Panc1 (cell line): ENCODE results near the gene ARHGEF6. TPM values are rescaled to one million over a fixed set of nuclear protein-coding genes. Genes with fewer than 3 reads are reported as not detected.

Experiments used
- ATAC-seq: fragments of 200-7000 bp; cut with Tn5 transposase; 2 replicates; pipeline ENCODE4 v1.9.1; 2020; ENCODE audit warnings: mild to moderate bottlenecking, moderate library complexity
- BruUV-seq: library from RNA; stranded (reverse); fragments of 400-500 nt; replicated peaks from 2 replicates; lab custom pipeline; 2021; lab: Mats Ljungman, UMichigan
- CTCF ChIA-PET: fragments of 300-600 bp; sonication (Branson Sonifier 250); formaldehyde crosslinking; loops from one replicate; lab custom pipeline; 2022; ENCODE audit warnings: antibody characterized with exemption; lab: Charles Lee
- POLR2A ChIA-PET: fragments of 300-600 bp; sonication (Branson Sonifier 250); formaldehyde crosslinking; loops from one replicate; lab custom pipeline; 2022; ENCODE audit warnings: antibody characterized with exemption; lab: Charles Lee
- DNase-seq: peaks from one replicate; pipeline ENCODE4 v3.0.0-alpha.2; 2010; ENCODE audit warnings: low read depth, low spot score
- H3K27ac ChIP-seq: 2 replicates; pipeline ENCODE4 v1.5.1; 2011; ENCODE audit warnings: mild to moderate bottlenecking, low read length, inconsistent platforms
- H3K27me3 ChIP-seq: fragments of 200-500 bp; sonication (Bioruptor generic); 2 replicates; pipeline ENCODE4 v1.6.0; 2014; ENCODE audit warnings: low read length, inconsistent platforms; ENCODE audit not compliant: control insufficient read depth, insufficient read depth
- H3K36me3 ChIP-seq: fragments of 200-500 bp; sonication (Bioruptor generic); 2 replicates; pipeline ENCODE4 v1.5.1; 2014; ENCODE audit warnings: inconsistent platforms, mild to moderate bottlenecking, low read length, moderate library complexity; ENCODE audit not compliant: control insufficient read depth, insufficient read depth
- H3K4me1 ChIP-seq: 2 replicates; pipeline ENCODE4 v1.5.1; 2011; ENCODE audit warnings: inconsistent platforms, mild to moderate bottlenecking, low read length, moderate library complexity; ENCODE audit not compliant: control insufficient read depth, insufficient read depth
- H3K4me3 ChIP-seq, 2 experiments: 2 replicates each; pipeline ENCODE4 v1.5.1; 2011 to 2012; ENCODE audit warnings: low read depth in 2 of 2, low read length in 2 of 2, mild to moderate bottlenecking in 2 of 2, inconsistent platforms in 1 of 2, moderate library complexity in 1 of 2
- H3K9me3 ChIP-seq: fragments of 200-500 bp; sonication (Bioruptor generic); 2 replicates; pipeline ENCODE4 v1.5.1; 2014; ENCODE audit warnings: low read depth, mild to moderate bottlenecking, inconsistent platforms, low read length, moderate library complexity; ENCODE audit not compliant: control insufficient read depth, insufficient read depth
- POLR2AphosphoS5 ChIP-seq: IDR thresholded peaks from 2 replicates; pipeline ENCODE4 v1.6.1; 2012; ENCODE audit warnings: mild to moderate bottlenecking, low read depth, low read length, moderate library complexity
- REST ChIP-seq, 2 experiments: IDR thresholded peaks; 2 replicates each; pipeline ENCODE4 v1.6.1; 2011 to 2012; ENCODE audit warnings: low read depth in 2 of 2, control low read depth in 1 of 2, low read length in 1 of 2, mild to moderate bottlenecking in 1 of 2, moderate library complexity in 1 of 2; ENCODE audit not compliant: insufficient read depth in 1 of 2
- SIN3A ChIP-seq: IDR thresholded peaks from 2 replicates; pipeline ENCODE4 v1.6.1; 2012; ENCODE audit warnings: low read depth, mild to moderate bottlenecking, low read length, moderate library complexity, borderline replicate concordance; ENCODE audit not compliant: insufficient read depth
- TCF7L2 ChIP-seq: IDR thresholded peaks from 2 replicates; pipeline ENCODE4 v1.6.1; 2011; ENCODE audit warnings: mild to moderate bottlenecking, low read depth, low read length, inconsistent platforms
- in situ Hi-C: cut with HindIII; loops from 2 replicates; pipeline ENCODE4 v1.10.0; 2016; ENCODE audit warnings: low sequenced_read_pairs, low pct_unique_long_range_greater_than_20kb
- intact Hi-C: fragments of 100-400 bp; cut with micrococcal nuclease; formaldehyde crosslinking; loops from one replicate; pipeline ENCODE4 v1.10.0; 2022; ENCODE audit not compliant: unreplicated experiment
- total RNA-seq: library from RNA; stranded (reverse); gene quantifications from one replicate; pipeline ENCODE4 v1.2.1, GENCODE V29; 2021; ENCODE audit not compliant: unreplicated experiment
- TF ChIP-seq, protein P1 (sequence below): fragments of 450-650 bp; IDR thresholded peaks from 2 replicates; pipeline ENCODE4 v1.5.1; 2017; ENCODE audit warnings: mild to moderate bottlenecking

The ARHGEF6 gene
- total RNA-seq, 1 experiment from 2014 or later: 35.5 TPM

DNA sequence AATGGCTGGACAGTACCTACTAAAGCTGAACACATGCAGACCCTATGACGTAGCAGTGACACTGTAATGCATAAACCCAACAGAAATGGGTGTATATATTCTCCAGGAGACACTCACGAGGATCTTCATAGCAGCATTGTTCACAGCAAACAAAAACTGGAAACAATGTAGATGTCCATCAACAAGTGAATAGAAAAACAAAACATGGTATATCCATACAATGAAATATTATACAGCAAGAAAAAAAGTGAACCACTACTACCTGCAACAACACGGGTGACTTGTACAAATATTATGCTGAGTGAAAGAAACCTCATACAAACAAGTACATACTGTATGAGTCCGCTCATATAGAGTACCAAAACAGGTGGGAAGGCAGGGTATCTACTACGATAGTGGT lies 16.5 kb downstream of the ARHGEF6 start:
- no peak for TF ChIP-seq SIN3A
- no peak for TF ChIP-seq POLR2AphosphoS5
- no peak for TF ChIP-seq REST (IDR thresholded peaks at IDR 0.05; ENCODE audit: insufficient read depth in 1 of 2, low read depth in 2 of 2, low read length in 1 of 2)
- no peak for TF ChIP-seq TCF7L2
- TF ChIP-seq, protein P1, sequence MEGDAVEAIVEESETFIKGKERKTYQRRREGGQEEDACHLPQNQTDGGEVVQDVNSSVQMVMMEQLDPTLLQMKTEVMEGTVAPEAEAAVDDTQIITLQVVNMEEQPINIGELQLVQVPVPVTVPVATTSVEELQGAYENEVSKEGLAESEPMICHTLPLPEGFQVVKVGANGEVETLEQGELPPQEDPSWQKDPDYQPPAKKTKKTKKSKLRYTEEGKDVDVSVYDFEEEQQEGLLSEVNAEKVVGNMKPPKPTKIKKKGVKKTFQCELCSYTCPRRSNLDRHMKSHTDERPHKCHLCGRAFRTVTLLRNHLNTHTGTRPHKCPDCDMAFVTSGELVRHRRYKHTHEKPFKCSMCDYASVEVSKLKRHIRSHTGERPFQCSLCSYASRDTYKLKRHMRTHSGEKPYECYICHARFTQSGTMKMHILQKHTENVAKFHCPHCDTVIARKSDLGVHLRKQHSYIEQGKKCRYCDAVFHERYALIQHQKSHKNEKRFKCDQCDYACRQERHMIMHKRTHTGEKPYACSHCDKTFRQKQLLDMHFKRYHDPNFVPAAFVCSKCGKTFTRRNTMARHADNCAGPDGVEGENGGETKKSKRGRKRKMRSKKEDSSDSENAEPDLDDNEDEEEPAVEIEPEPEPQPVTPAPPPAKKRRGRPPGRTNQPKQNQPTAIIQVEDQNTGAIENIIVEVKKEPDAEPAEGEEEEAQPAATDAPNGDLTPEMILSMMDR: no peak
- no peak for DNase-seq
- Histone ChIP-seq H3K27ac (no peak overlapping the region; the same call in 1 of the 2 replicates), H3K4me3 (no peak overlapping the region), H3K36me3 (no peaks in the 10 kb centered on the region), H3K27me3 (no peaks in the 10 kb centered on the region; the same call in 1 of the 2 replicates), H3K4me1 (peaks cover 22% of the 10 kb centered on the region), H3K9me3 (no peaks in the 10 kb centered on the region)
- no peak for ATAC-seq
- CTCF ChIA-PET: interaction anchor here (0.5 kb wide), 1 partner anchor 36 kb away, joined by 3 read pairs; no protein-coding TSS in a partner anchor
- POLR2A ChIA-PET: no interaction called here
- intact Hi-C loops: no loop called here
- BruUV-seq: no TSS peak
- in situ Hi-C loops: no loop called here

DNA sequence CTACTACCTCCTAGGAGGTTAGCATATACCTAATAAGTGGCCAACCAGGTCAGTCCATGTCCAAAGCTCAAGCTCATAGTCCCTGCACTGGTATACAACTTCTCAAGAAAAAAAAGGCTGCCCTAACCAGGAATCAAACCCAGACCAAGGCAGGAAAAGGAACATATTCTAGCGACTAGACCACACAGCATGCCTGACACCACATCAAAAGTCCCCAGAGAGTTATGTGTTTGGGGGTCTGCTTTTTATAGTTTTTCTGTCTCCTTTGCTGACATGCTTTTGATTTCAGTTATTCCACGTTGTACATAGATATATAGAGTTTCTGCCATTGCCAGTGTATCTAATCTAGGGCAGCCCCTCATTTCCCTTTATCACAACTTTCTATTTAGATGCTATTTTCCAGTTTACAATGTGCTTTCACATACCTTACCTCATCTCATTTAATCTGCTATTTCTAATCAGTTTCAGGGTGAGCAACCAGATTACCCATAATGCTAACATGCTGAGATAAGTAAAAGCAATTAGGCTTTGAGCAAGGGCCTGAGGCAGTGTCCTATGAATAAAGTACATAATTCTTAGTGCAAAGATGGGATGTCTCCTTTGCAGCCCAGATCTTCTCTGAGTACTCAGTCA lies 17.8 kb downstream of the ARHGEF6 start:
- H3K4me1 ChIP-seq: peaks cover 12% of the 10 kb centered on the region
- H3K27me3 ChIP-seq: no peaks in the 10 kb centered on the region; the same call in 1 of the 2 replicates
- no peak overlapping the region for H3K4me3 ChIP-seq
- DNase-seq (no peak), ATAC-seq (no peak)
- no TSS peak for BruUV-seq
- H3K27ac ChIP-seq: no peak overlapping the region
- CTCF ChIA-PET: no interaction called here
- in situ Hi-C loops (no loop called here), intact Hi-C loops (no loop called here)
- no peaks in the 10 kb centered on the region for H3K9me3 ChIP-seq
- H3K36me3 ChIP-seq: no peaks in the 10 kb centered on the region
- TF ChIP-seq SIN3A (no peak), TCF7L2 (no peak), POLR2AphosphoS5 (no peak), REST (IDR thresholded peaks at IDR 0.05; ENCODE audit: insufficient read depth in 1 of 2, low read depth in 2 of 2, low read length in 1 of 2) (no peak)
- TF ChIP-seq, protein P1: no peak
- POLR2A ChIA-PET: no interaction called here
